GM06990 (cell line): Measurements from ENCODE around the gene ZNF154.

Experiments
- DNase-seq: peaks from one replicate; pipeline ENCODE4 v3.0.0-alpha.2; 2011; ENCODE audit not compliant: insufficient read length; ENCODE audit errors: extremely low read depth
- H3K27me3 ChIP-seq: replicated peaks from 2 replicates; pipeline ENCODE4 v1.6.0; 2011; ENCODE audit warnings: low read length; ENCODE audit not compliant: control insufficient read depth, insufficient read depth
- H3K36me3 ChIP-seq: 2 replicates; pipeline ENCODE4 v1.5.1; 2011; ENCODE audit warnings: low read length; ENCODE audit not compliant: control insufficient read depth, insufficient read depth
- H3K4me3 ChIP-seq: replicated peaks from 2 replicates; pipeline ENCODE4 v1.5.1; 2011; ENCODE audit warnings: low read depth, mild to moderate bottlenecking, control low read depth, low read length
- CTCF ChIP-seq: IDR thresholded peaks from 2 replicates; pipeline ENCODE4 v1.5.1; 2011; ENCODE audit warnings: low read length, control low read depth, mild to moderate bottlenecking, inconsistent platforms; ENCODE audit not compliant: insufficient read depth, poor library complexity, severe bottlenecking

ZNF154 gene

GRCh38 chr19:57648331-57649003 is 60.5 kb downstream of the ZNF154 start:
- no peak for TF ChIP-seq CTCF
- DNase-seq, result no peak
- Histone ChIP-seq H3K27me3 (no peaks in the 10 kb centered on the region), H3K4me3 (no peak overlapping the region), H3K36me3 (no peaks in the 10 kb centered on the region)
